GM23248 (cell line): ENCODE measurements around the gene TIPIN.

Experiments used
- EZH2 ChIP-seq: fragments of 200-600 bp; sonication (generic); IDR thresholded peaks from 2 replicates; pipeline ENCODE4 v1.6.1; 2018; ENCODE audit warnings: antibody characterized with exemption, mild to moderate bottlenecking; ENCODE audit not compliant: insufficient read depth, poor library complexity, severe bottlenecking
- EZH2phosphoT487 ChIP-seq: fragments of 200-600 bp; sonication (generic); IDR thresholded peaks from 2 replicates; pipeline ENCODE4 v1.6.1; 2018; ENCODE audit warnings: antibody characterized with exemption, moderate library complexity, mild to moderate bottlenecking, low read depth; ENCODE audit not compliant: insufficient read depth

DNA sequence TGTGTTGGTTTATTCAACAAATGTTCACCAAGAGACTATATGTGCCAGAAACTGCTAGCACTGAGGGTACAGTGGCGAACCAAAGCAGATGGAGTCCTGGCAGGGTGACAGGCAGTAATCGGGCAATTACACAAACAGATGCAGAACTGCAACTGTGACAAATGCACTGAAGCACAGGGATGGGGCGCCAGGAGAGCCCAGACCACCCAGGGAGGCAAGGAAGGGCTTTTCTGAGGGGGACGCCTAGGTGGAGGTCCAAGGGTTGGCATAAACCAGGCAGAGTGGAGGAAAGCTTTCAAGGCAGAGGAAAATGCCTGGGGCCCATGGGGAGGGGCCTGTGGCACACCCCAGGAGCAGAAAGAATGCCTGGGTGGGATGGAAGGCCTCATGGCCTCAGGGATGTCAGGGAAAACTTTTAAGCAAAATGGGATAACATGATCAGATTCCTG, 57.7 kb downstream of the TIPIN start:
- no peak for TF ChIP-seq EZH2
- no peak for TF ChIP-seq EZH2phosphoT487
